ENCODE data around the gene VEGFD.

- TF ChIP-seq CTCF (conservative IDR thresholded peaks at IDR 0.05 in 1 of 2, IDR thresholded peaks at IDR 0.05 in 1 of 2; ENCODE audit: low read depth in 1 of 2, low read length in 2 of 2) = no peak
- TF ChIP-seq EZH2 (IDR thresholded peaks at IDR 0.05; ENCODE audit: low read length, missing control alignments) = no peak
Observed at GRCh38 chrX:15336023-15336413, 48.2 kb downstream of the VEGFD start.
